Liver (tissue), 9 donors: ENCODE results near the gene LTBP2. TPM values are rescaled to one million over a fixed set of nuclear protein-coding genes. Genes with fewer than 3 reads are reported as not detected.

Experiments
- DNase-seq: peaks from one replicate; pipeline ENCODE4 v3.0.0-alpha.2; 2017; ENCODE audit warnings: low spot score
- H3K27ac ChIP-seq, 2 donors: one replicate each; pipeline ENCODE4 v1.7.0; 2013; ENCODE audit warnings: inconsistent platforms in 2 of 2, low read length in 2 of 2, control low read depth in 1 of 2, low read depth in 1 of 2, mild to moderate bottlenecking in 1 of 2
- H3K27me3 ChIP-seq, 4 donors: one replicate each; pipeline versions ENCODE4 v1.6.1 to v1.7.0; 2013; ENCODE audit warnings: low read length in 3 of 4, inconsistent platforms in 1 of 4, mild to moderate bottlenecking in 1 of 4, moderate library complexity in 1 of 4; ENCODE audit not compliant: control insufficient read depth in 4 of 4, insufficient read depth in 4 of 4
- H3K36me3 ChIP-seq, 4 donors: one replicate each; pipeline versions ENCODE4 v1.6.1 to v1.7.0; 2013; ENCODE audit warnings: low read length in 3 of 4, mild to moderate bottlenecking in 3 of 4, low read depth in 1 of 4, moderate library complexity in 1 of 4; ENCODE audit not compliant: control insufficient read depth in 4 of 4, insufficient read depth in 3 of 4
- H3K4me1 ChIP-seq, 4 donors: one replicate each; pipeline versions ENCODE4 v1.6.1 to v1.7.0; 2013; ENCODE audit warnings: low read length in 3 of 4, mild to moderate bottlenecking in 3 of 4, moderate library complexity in 1 of 4; ENCODE audit not compliant: control insufficient read depth in 4 of 4, insufficient read depth in 4 of 4
- H3K4me3 ChIP-seq, 3 donors: one replicate each; pipeline versions ENCODE4 v1.6.1 to v1.7.0; 2013; ENCODE audit warnings: low read length in 3 of 3, control low read depth in 1 of 3, low read depth in 1 of 3, mild to moderate bottlenecking in 1 of 3
- H3K9ac ChIP-seq, 2 donors: one replicate each; pipeline ENCODE4 v1.7.0; 2013; ENCODE audit warnings: low read length in 2 of 2, mild to moderate bottlenecking in 2 of 2, moderate library complexity in 2 of 2, control low read depth in 1 of 2, low read depth in 1 of 2
- H3K9me3 ChIP-seq, 4 donors: one replicate each; pipeline versions ENCODE4 v1.6.1 to v1.7.0; 2013; ENCODE audit warnings: low read length in 3 of 4; ENCODE audit not compliant: control insufficient read depth in 4 of 4
- EGR1 ChIP-seq, 2 donors: IDR thresholded peaks; 2 replicates each; pipeline ENCODE4 v1.6.1; 2016 to 2018; ENCODE audit warnings: antibody characterized with exemption in 2 of 2, low read depth in 2 of 2
- FOXA1 ChIP-seq: IDR thresholded peaks from 2 replicates; pipeline ENCODE4 v1.6.1; 2016; ENCODE audit warnings: antibody characterized with exemption
- FOXA2 ChIP-seq: IDR thresholded peaks from 2 replicates; pipeline ENCODE4 v1.6.1; 2016; ENCODE audit warnings: antibody characterized with exemption
- GABPA ChIP-seq, 2 donors: IDR thresholded peaks in 1 of 2; conservative IDR thresholded peaks in 1 of 2; 2 replicates each; pipeline ENCODE4 v1.6.1; 2016; ENCODE audit warnings: antibody characterized with exemption in 2 of 2, mild to moderate bottlenecking in 1 of 2, moderate library complexity in 1 of 2
- HNF4A ChIP-seq, 2 donors: conservative IDR thresholded peaks; 2 replicates each; pipeline ENCODE4 v1.6.1; 2016; ENCODE audit warnings: antibody characterized with exemption in 2 of 2, mild to moderate bottlenecking in 2 of 2
- HNF4G ChIP-seq: IDR thresholded peaks from 2 replicates; pipeline ENCODE4 v1.6.1; 2016; ENCODE audit warnings: antibody characterized with exemption
- JUND ChIP-seq, 2 donors: IDR thresholded peaks; 2 replicates each; pipeline ENCODE4 v1.6.1; 2016; ENCODE audit warnings: antibody characterized with exemption in 2 of 2
- NR2F2 ChIP-seq: IDR thresholded peaks from 2 replicates; pipeline ENCODE4 v1.6.1; 2016; ENCODE audit warnings: antibody characterized with exemption
- RAD21 ChIP-seq, 2 donors: IDR thresholded peaks; 2 replicates each; pipeline ENCODE4 v1.6.1; 2016; ENCODE audit warnings: antibody characterized with exemption in 2 of 2, mild to moderate bottlenecking in 2 of 2
- RXRA ChIP-seq, 2 donors: IDR thresholded peaks; 2 replicates each; pipeline ENCODE4 v1.6.1; 2017 to 2018; ENCODE audit warnings: antibody characterized with exemption in 2 of 2, mild to moderate bottlenecking in 1 of 2
- SP1 ChIP-seq: IDR thresholded peaks from 2 replicates; pipeline ENCODE4 v1.6.1; 2018; ENCODE audit warnings: antibody characterized with exemption, mild to moderate bottlenecking
- TAF1 ChIP-seq: conservative IDR thresholded peaks from 2 replicates; pipeline ENCODE4 v1.6.1; 2016; ENCODE audit warnings: antibody characterized with exemption, mild to moderate bottlenecking
- YY1 ChIP-seq: IDR thresholded peaks from 2 replicates; pipeline ENCODE4 v1.6.1; 2016; ENCODE audit warnings: antibody characterized with exemption, mild to moderate bottlenecking
- WGBS: extraction: QIAGEN DNeasy Blood & Tissue Kit; methylation state at CpG from one replicate; pipeline ENCODE4 v1.1.7; 2013; 5-methylcytosine and 5-hydroxymethylcytosine counted together
- polyA plus RNA-seq, 2 donors: library from polyadenylated mRNA; stranded (reverse) in 1 of 2; unstranded in 1 of 2; fragments of 200-250 nt in 1 of 2; fragments of >200 nt in 1 of 2; fragmentation: Nextera tagmentation in 1 of 2; extraction: Ambion mirVana in 1 of 2; gene quantifications; one replicate each; pipeline versions ENCODE4 v1.2.1 to v1.2.3, GENCODE V29; 2013 to 2015
- total RNA-seq, 2 donors: library from RNA; depleted of rRNA; stranded (reverse); fragments of >200 nt; gene quantifications; one replicate each; pipeline ENCODE4 v1.2.3, GENCODE V29; 2014
- TF ChIP-seq, protein P1 (sequence below): IDR thresholded peaks from 2 replicates; pipeline ENCODE4 v1.6.1; 2016; ENCODE audit warnings: antibody characterized with exemption
- TF ChIP-seq, protein P2 (sequence below): IDR thresholded peaks from 2 replicates; pipeline ENCODE4 v1.6.1; 2016; ENCODE audit warnings: antibody characterized with exemption
- TF ChIP-seq, protein P3 (sequence below): fragments of 150-350 bp; IDR thresholded peaks from 2 replicates; pipeline ENCODE4 v1.5.1; 2017; ENCODE audit warnings: improper control_type of control experiment, low read depth, low read length; ENCODE audit not compliant: missing input control
- TF ChIP-seq, protein P4 (sequence below): IDR thresholded peaks from 2 replicates; pipeline ENCODE4 v1.6.1; 2016; ENCODE audit warnings: antibody characterized with exemption
- TF ChIP-seq, protein P5 (sequence below): IDR thresholded peaks from 2 replicates; pipeline ENCODE4 v1.6.1; 2016; ENCODE audit warnings: antibody characterized with exemption, mild to moderate bottlenecking
- donor health status: healthy.
- donor health status: healthy.
- donor health status: healthy.
- donor health status: healthy.
- donor health status: healthy.

LTBP2 gene
- total and polyA plus RNA-seq, 4 donors = 0.24 to 1.3 (median 0.89) TPM

DNA sequence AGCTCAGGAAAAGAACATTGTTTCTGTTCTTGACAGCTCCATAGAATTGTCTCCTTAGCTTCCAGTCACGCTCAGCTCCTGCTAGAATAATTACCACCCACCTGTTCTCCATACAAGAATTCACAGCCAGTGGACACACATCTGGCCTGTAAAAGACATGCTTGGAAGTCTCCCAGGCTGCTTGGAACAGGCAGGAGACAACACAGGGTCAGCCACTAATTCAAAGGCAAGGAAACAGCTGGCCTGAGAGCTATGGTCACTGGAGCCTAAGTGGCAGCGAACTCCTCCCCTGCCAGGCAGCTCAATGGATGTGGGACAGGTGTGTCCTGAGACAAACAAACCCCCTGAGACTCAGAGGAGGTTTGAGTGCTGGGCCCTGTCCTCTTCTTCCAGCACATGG lies 22.9 kb upstream of the LTBP2 start:
- Histone ChIP-seq H3K4me1 (peaks cover 3 to 9% (median 9%) of the 10 kb centered on the region in 4 donors), H3K27me3 (no peaks in the 10 kb centered on the region), H3K4me3 (no peak overlapping the region), H3K36me3 (no peaks in the 10 kb centered on the region), H3K9me3 (no peaks in the 10 kb centered on the region), H3K27ac (no peak overlapping the region), H3K9ac (no peak overlapping the region)
- TF ChIP-seq, protein P1, sequence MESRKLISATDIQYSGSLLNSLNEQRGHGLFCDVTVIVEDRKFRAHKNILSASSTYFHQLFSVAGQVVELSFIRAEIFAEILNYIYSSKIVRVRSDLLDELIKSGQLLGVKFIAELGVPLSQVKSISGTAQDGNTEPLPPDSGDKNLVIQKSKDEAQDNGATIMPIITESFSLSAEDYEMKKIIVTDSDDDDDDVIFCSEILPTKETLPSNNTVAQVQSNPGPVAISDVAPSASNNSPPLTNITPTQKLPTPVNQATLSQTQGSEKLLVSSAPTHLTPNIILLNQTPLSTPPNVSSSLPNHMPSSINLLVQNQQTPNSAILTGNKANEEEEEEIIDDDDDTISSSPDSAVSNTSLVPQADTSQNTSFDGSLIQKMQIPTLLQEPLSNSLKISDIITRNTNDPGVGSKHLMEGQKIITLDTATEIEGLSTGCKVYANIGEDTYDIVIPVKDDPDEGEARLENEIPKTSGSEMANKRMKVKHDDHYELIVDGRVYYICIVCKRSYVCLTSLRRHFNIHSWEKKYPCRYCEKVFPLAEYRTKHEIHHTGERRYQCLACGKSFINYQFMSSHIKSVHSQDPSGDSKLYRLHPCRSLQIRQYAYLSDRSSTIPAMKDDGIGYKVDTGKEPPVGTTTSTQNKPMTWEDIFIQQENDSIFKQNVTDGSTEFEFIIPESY = no peak
- no peak for TF ChIP-seq JUND (IDR thresholded peaks at IDR 0.05)
- TF ChIP-seq RXRA (IDR thresholded peaks at IDR 0.05) = no peak
- no peak for TF ChIP-seq HNF4A (conservative IDR thresholded peaks at IDR 0.05)
- no peak for TF ChIP-seq GABPA (IDR thresholded peaks at IDR 0.05 in 1 of 2, conservative IDR thresholded peaks at IDR 0.05 in 1 of 2)
- no peak for TF ChIP-seq NR2F2
- TF ChIP-seq, protein P2, sequence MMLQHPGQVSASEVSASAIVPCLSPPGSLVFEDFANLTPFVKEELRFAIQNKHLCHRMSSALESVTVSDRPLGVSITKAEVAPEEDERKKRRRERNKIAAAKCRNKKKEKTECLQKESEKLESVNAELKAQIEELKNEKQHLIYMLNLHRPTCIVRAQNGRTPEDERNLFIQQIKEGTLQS = no peak
- no peak for TF ChIP-seq RAD21 (IDR thresholded peaks at IDR 0.05)
- TF ChIP-seq FOXA2 = no peak
- no peak for TF ChIP-seq TAF1
- no peak for TF ChIP-seq HNF4G
- TF ChIP-seq, protein P3, sequence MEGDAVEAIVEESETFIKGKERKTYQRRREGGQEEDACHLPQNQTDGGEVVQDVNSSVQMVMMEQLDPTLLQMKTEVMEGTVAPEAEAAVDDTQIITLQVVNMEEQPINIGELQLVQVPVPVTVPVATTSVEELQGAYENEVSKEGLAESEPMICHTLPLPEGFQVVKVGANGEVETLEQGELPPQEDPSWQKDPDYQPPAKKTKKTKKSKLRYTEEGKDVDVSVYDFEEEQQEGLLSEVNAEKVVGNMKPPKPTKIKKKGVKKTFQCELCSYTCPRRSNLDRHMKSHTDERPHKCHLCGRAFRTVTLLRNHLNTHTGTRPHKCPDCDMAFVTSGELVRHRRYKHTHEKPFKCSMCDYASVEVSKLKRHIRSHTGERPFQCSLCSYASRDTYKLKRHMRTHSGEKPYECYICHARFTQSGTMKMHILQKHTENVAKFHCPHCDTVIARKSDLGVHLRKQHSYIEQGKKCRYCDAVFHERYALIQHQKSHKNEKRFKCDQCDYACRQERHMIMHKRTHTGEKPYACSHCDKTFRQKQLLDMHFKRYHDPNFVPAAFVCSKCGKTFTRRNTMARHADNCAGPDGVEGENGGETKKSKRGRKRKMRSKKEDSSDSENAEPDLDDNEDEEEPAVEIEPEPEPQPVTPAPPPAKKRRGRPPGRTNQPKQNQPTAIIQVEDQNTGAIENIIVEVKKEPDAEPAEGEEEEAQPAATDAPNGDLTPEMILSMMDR = no peak
- TF ChIP-seq SP1 = no peak
- TF ChIP-seq, protein P4, sequence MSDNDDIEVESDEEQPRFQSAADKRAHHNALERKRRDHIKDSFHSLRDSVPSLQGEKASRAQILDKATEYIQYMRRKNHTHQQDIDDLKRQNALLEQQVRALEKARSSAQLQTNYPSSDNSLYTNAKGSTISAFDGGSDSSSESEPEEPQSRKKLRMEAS = no peak
- no peak for TF ChIP-seq EGR1 (IDR thresholded peaks at IDR 0.05; ENCODE audit: low read depth in 2 of 2)
- TF ChIP-seq YY1 = no peak
- no peak for TF ChIP-seq FOXA1
- TF ChIP-seq, protein P5, sequence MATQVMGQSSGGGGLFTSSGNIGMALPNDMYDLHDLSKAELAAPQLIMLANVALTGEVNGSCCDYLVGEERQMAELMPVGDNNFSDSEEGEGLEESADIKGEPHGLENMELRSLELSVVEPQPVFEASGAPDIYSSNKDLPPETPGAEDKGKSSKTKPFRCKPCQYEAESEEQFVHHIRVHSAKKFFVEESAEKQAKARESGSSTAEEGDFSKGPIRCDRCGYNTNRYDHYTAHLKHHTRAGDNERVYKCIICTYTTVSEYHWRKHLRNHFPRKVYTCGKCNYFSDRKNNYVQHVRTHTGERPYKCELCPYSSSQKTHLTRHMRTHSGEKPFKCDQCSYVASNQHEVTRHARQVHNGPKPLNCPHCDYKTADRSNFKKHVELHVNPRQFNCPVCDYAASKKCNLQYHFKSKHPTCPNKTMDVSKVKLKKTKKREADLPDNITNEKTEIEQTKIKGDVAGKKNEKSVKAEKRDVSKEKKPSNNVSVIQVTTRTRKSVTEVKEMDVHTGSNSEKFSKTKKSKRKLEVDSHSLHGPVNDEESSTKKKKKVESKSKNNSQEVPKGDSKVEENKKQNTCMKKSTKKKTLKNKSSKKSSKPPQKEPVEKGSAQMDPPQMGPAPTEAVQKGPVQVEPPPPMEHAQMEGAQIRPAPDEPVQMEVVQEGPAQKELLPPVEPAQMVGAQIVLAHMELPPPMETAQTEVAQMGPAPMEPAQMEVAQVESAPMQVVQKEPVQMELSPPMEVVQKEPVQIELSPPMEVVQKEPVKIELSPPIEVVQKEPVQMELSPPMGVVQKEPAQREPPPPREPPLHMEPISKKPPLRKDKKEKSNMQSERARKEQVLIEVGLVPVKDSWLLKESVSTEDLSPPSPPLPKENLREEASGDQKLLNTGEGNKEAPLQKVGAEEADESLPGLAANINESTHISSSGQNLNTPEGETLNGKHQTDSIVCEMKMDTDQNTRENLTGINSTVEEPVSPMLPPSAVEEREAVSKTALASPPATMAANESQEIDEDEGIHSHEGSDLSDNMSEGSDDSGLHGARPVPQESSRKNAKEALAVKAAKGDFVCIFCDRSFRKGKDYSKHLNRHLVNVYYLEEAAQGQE = no peak
- no peak for DNase-seq
- WGBS = 92% methylated on average over 2 of the region's 2 CpGs
